HG02678 (cell line): ENCODE results near the gene MGAM2.

Experiments used
- ATAC-seq: cut with Tn5 transposase; IDR thresholded peaks from one replicate; pipeline ENCODE4 v1.9.1; 2021; ENCODE audit warnings: mild to moderate bottlenecking, moderate library complexity; ENCODE audit not compliant: unreplicated experiment

Gene MGAM2

GRCh38 chr7:142263598-142264380, 152.3 kb downstream of the MGAM2 start:
- ATAC-seq = no peak
